IMR-90 (cell line): Measurements from ENCODE around the gene LAMA2. TPM values are rescaled to one million over a fixed set of nuclear protein-coding genes. Genes with fewer than 3 reads are reported as not detected.

Experiments
- ATAC-seq: fragments of 200-7000 bp; cut with Tn5 transposase; 2 replicates; pipeline ENCODE4 v1.9.1; 2020; ENCODE audit warnings: low read depth, mild to moderate bottlenecking, moderate library complexity
- BruUV-seq: library from RNA; stranded (reverse); fragments of 400-500 nt; replicated peaks from 2 replicates; lab custom pipeline; 2021; lab: Mats Ljungman, UMichigan
- CTCF ChIA-PET: fragments of 300-600 bp; formaldehyde crosslinking; extraction: SDS; loops from one replicate; lab custom pipeline; 2021; ENCODE audit warnings: antibody characterized with exemption; lab: Yijun Ruan, JAX
- POLR2A ChIA-PET: fragments of 300-600 bp; sonication (Branson Sonifier 250); formaldehyde crosslinking; loops from one replicate; lab custom pipeline; 2022; ENCODE audit warnings: antibody characterized with exemption; ENCODE audit not compliant: unreplicated experiment; lab: Charles Lee
- DNase-seq: peaks from one replicate; pipeline ENCODE4 v3.0.0; 2013
- H2AFZ ChIP-seq: replicated peaks from 2 replicates; pipeline ENCODE3; 2013; ENCODE audit warnings: low read length, mild to moderate bottlenecking; ENCODE audit not compliant: poor library complexity
- H2AK5ac ChIP-seq: 2 replicates; pipeline ENCODE4 v1.6.1; 2013; ENCODE audit warnings: low read depth, low read length, inconsistent platforms
- H2AK9ac ChIP-seq: replicated peaks from 2 replicates; pipeline ENCODE3; 2013; ENCODE audit warnings: mild to moderate bottlenecking, low read depth, low read length, moderate library complexity; ENCODE audit not compliant: poor library complexity
- H2BK120ac ChIP-seq: 2 replicates; pipeline ENCODE4 v1.6.1; 2013; ENCODE audit warnings: low read depth, low read length, inconsistent platforms
- H2BK15ac ChIP-seq: 3 replicates; pipeline ENCODE4 v1.6.1; 2013; ENCODE audit warnings: low read depth, low read length, inconsistent platforms
- H2BK20ac ChIP-seq: 2 replicates; pipeline ENCODE4 v1.6.1; 2013; ENCODE audit warnings: low read depth, mild to moderate bottlenecking, inconsistent platforms, low read length, moderate library complexity
- H2BK5ac ChIP-seq: 2 replicates; pipeline ENCODE4 v1.6.1; 2013; ENCODE audit warnings: mild to moderate bottlenecking, low read depth, low read length, inconsistent platforms; ENCODE audit not compliant: poor library complexity, severe bottlenecking
- H3K14ac ChIP-seq: replicated peaks from 2 replicates; pipeline ENCODE4 v1.6.1; 2013; ENCODE audit warnings: low read depth, low read length, inconsistent platforms
- H3K18ac ChIP-seq: 2 replicates; pipeline ENCODE4 v1.6.1; 2013; ENCODE audit warnings: low read depth, low read length, control low read depth
- H3K23ac ChIP-seq: 2 replicates; pipeline ENCODE4 v1.6.1; 2013; ENCODE audit warnings: low read depth, low read length, inconsistent platforms
- H3K27ac ChIP-seq: 2 replicates; pipeline ENCODE4 v1.5.1; 2013; ENCODE audit warnings: mild to moderate bottlenecking, control low read depth, low read length; ENCODE audit not compliant: insufficient read depth
- H3K27me3 ChIP-seq: 2 replicates; pipeline ENCODE4 v1.6.1; 2013; ENCODE audit warnings: low read length; ENCODE audit not compliant: control insufficient read depth, insufficient read depth
- H3K36me3 ChIP-seq: 2 replicates; pipeline ENCODE4 v1.6.1; 2013; ENCODE audit warnings: low read length, mixed read lengths; ENCODE audit not compliant: control insufficient read depth, insufficient read depth
- H3K4ac ChIP-seq: 2 replicates; pipeline ENCODE4 v1.6.1; 2013; ENCODE audit warnings: low read depth, low read length, inconsistent platforms
- H3K4me1 ChIP-seq: 2 replicates; pipeline ENCODE4 v1.6.1; 2013; ENCODE audit warnings: low read length, mixed read lengths; ENCODE audit not compliant: control insufficient read depth, insufficient read depth
- H3K4me2 ChIP-seq: 2 replicates; pipeline ENCODE4 v1.6.1; 2013; ENCODE audit warnings: low read depth, mild to moderate bottlenecking, control low read depth, low read length, moderate library complexity
- H3K4me3 ChIP-seq: 2 replicates; pipeline ENCODE4 v1.5.1; 2013; ENCODE audit warnings: low read depth, mild to moderate bottlenecking, control low read depth, low read length, moderate library complexity; ENCODE audit not compliant: insufficient read depth
- H3K56ac ChIP-seq: 2 replicates; pipeline ENCODE4 v1.6.1; 2013; ENCODE audit warnings: low read length, inconsistent platforms; ENCODE audit not compliant: insufficient read depth; ENCODE audit errors: extremely low read depth
- H3K79me1 ChIP-seq, 2 experiments: 2 replicates each; pipeline ENCODE4 v1.6.1; 2013; ENCODE audit warnings: low read length in 2 of 2, inconsistent platforms in 1 of 2, low read depth in 1 of 2
- H3K9ac ChIP-seq: 2 replicates; pipeline ENCODE4 v1.6.1; 2013; ENCODE audit warnings: low read depth, low read length, control low read depth
- H3K9me1 ChIP-seq: 2 replicates; pipeline ENCODE4 v1.6.1; 2013; ENCODE audit warnings: low read length, inconsistent platforms; ENCODE audit not compliant: insufficient read depth
- H3K9me3 ChIP-seq: 2 replicates; pipeline ENCODE4 v1.6.1; 2013; ENCODE audit warnings: low read length; ENCODE audit not compliant: control insufficient read depth, insufficient read depth
- H4K20me1 ChIP-seq: 2 replicates; pipeline ENCODE4 v1.6.1; 2013; ENCODE audit warnings: low read length, inconsistent platforms; ENCODE audit not compliant: insufficient read depth
- H4K5ac ChIP-seq: 2 replicates; pipeline ENCODE4 v1.6.1; 2013; ENCODE audit warnings: mild to moderate bottlenecking, low read depth, low read length, control low read depth
- H4K8ac ChIP-seq, 2 experiments: 2 replicates each; pipeline ENCODE4 v1.6.1; 2013; ENCODE audit warnings: low read depth in 2 of 2, low read length in 2 of 2, control low read depth in 1 of 2, inconsistent platforms in 1 of 2
- H4K91ac ChIP-seq: 2 replicates; pipeline ENCODE4 v1.6.1; 2013; ENCODE audit warnings: low read depth, low read length, inconsistent platforms; ENCODE audit not compliant: insufficient read depth
- BHLHE40 ChIP-seq: fragments of 150-350 bp; IDR thresholded peaks from 2 replicates; pipeline ENCODE4 v1.6.1; 2016; ENCODE audit warnings: mild to moderate bottlenecking, low read depth, low read length
- NFE2L2 ChIP-seq: fragments of 150-350 bp; IDR thresholded peaks from 2 replicates; pipeline ENCODE4 v1.6.1; 2016; ENCODE audit warnings: low read depth, mild to moderate bottlenecking, low read length
- RAD21 ChIP-seq: IDR thresholded peaks from 2 replicates; pipeline ENCODE4 v1.6.1; 2012; ENCODE audit warnings: low read length, improper control_type of control experiment
- RFX5 ChIP-seq: IDR thresholded peaks from 2 replicates; pipeline ENCODE4 v1.8.0; 2012; ENCODE audit warnings: low read depth, mild to moderate bottlenecking, low read length, moderate library complexity
- WGBS, 2 experiments: methylation state at CpG; one replicate each; pipeline versions ENCODE4 v1.1.5 to v1.1.7; 2013; ENCODE audit warnings: missing lambda C conversion rate in 2 of 2; ENCODE audit not compliant: insufficient read length in 1 of 2; ENCODE audit errors: extremely low coverage in 2 of 2; 5-methylcytosine and 5-hydroxymethylcytosine counted together
- dilution Hi-C: fragments of 300-500 bp; cut with HindIII; formaldehyde crosslinking; loops from one replicate; pipeline ENCODE4 v1.14.3; 2018; ENCODE audit warnings: low sequenced_read_pairs; ENCODE audit not compliant: unreplicated experiment
- in situ Hi-C: fragments of 300-500 bp; cut with MboI; formaldehyde crosslinking; loops from 3 replicates; pipeline ENCODE4 v1.14.3; 2019; ENCODE audit warnings: low sequenced_read_pairs, inconsistent platforms, mixed read lengths
- intact Hi-C: fragments of 100-400 bp; cut with micrococcal nuclease; formaldehyde crosslinking; loops from 2 replicates; pipeline ENCODE4 v1.10.0; 2022
- polyA plus RNA-seq, 3 experiments: library from polyadenylated mRNA; depleted of rRNA; stranded (reverse); fragments of >200 nt; gene quantifications; 2 replicates each; pipeline ENCODE4 v1.2.3, GENCODE V29; 2012; ENCODE audit warnings: low replicate concordance in 1 of 3
- total RNA-seq: library from RNA; depleted of rRNA; stranded (reverse); fragments of >200 nt; gene quantifications from 2 replicates; pipeline ENCODE4 v1.2.3, GENCODE V29; 2012
- TF ChIP-seq, protein P1 (sequence below): fragments of 150-350 bp; IDR thresholded peaks from 2 replicates; pipeline ENCODE4 v1.6.1; 2017; ENCODE audit warnings: mild to moderate bottlenecking, antibody characterized with exemption, low read length, low read depth

Gene LAMA2
- total and polyA plus RNA-seq, 2 of the 4 experiments (the other 2 are of a cell fraction) = 9.9 to 13.3 TPM

DNA sequence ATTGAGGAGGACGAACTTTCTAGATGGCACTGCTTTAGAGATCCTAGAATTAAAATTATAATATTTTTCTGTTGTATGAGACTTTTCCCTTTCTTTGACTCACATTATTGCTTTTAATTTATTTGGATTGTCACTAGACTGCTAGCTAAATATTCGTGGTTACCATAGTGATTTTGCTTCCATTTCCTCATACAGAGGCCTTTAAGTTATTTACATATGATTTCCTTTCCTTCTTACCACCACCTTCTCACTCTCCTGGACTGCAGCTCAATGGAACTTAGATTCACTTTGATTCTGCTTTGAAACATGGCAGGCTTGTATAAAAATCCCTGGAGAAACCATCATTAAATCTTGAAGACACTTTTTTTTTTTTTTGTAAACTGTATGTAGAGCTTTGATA is 222.9 kb downstream of the LAMA2 start:
- Histone ChIP-seq H4K5ac (no peak overlapping the region), H2BK120ac (no peak overlapping the region), H3K4me1 (peaks cover 5% of the 10 kb centered on the region; the same call in 1 of the 2 replicates), H2AK9ac (no peak overlapping the region), H2AFZ (no peak overlapping the region), H3K27me3 (no peaks in the 10 kb centered on the region), H4K20me1 (no peaks in the 10 kb centered on the region), H3K23ac (no peak overlapping the region), H3K18ac (no peak overlapping the region), H2BK5ac (no peak overlapping the region), H3K56ac (no peak overlapping the region), H3K9ac (no peak overlapping the region), H3K4ac (no peak overlapping the region), H3K79me1 (no peaks in the 10 kb centered on the region), H2BK15ac (no peak overlapping the region), H3K9me1 (peaks cover 5% of the 10 kb centered on the region), H2BK20ac (no peak overlapping the region), H4K91ac (no peak overlapping the region), H3K4me3 (no peak overlapping the region), H3K27ac (no peak overlapping the region), H3K36me3 (no peaks in the 10 kb centered on the region), H4K8ac (no peak overlapping the region), H3K9me3 (no peaks in the 10 kb centered on the region), H2AK5ac (no peak overlapping the region), H3K14ac (no peak overlapping the region), H3K4me2 (no peak overlapping the region)
- BruUV-seq = no TSS peak
- peak; percentile 35 for DNase-seq
- in situ Hi-C loops = no loop called here
- dilution Hi-C loops = no loop called here
- POLR2A ChIA-PET = no interaction called here
- TF ChIP-seq RAD21 (no peak), BHLHE40 (no peak), NFE2L2 (no peak), RFX5 (no peak)
- TF ChIP-seq, protein P1, sequence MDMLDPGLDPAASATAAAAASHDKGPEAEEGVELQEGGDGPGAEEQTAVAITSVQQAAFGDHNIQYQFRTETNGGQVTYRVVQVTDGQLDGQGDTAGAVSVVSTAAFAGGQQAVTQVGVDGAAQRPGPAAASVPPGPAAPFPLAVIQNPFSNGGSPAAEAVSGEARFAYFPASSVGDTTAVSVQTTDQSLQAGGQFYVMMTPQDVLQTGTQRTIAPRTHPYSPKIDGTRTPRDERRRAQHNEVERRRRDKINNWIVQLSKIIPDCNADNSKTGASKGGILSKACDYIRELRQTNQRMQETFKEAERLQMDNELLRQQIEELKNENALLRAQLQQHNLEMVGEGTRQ = no peak
- no peak for ATAC-seq
- intact Hi-C loops = no loop called here
- no CpG with 5 or more reads among the region's 2 CpGs for WGBS, 2 experiments
- CTCF ChIA-PET = interaction anchor here (0.6 to 1.3 kb wide), 2 partner anchors 10 to 75 kb away, joined by 3 to 4 read pairs; no protein-coding TSS in a partner anchor
